ENCODE data around the gene UNC13C. TPM values are rescaled to one million over a fixed set of nuclear protein-coding genes. Genes with fewer than 3 reads are reported as not detected.

UNC13C gene
- polyA plus RNA-seq, 1 donor from 2014 or later = 4.0 TPM

GRCh38 chr15:53950572-53950971, 27.7 kb upstream of the UNC13C start:
- Histone ChIP-seq H3K9ac (ENCODE audit: low read length) (no peak overlapping the region), H3K27me3 (ENCODE audit: insufficient read depth, low read depth, low read length) (no peaks in the 10 kb centered on the region), H3K9me2 (ENCODE audit: insufficient read depth, low read length) (no peaks in the 10 kb centered on the region), H3K79me2 (replicated peaks; ENCODE audit: insufficient read depth, low read length) (no peaks in the 10 kb centered on the region), H3K4me3 (ENCODE audit: low read length) (no peak overlapping the region), H2AFZ (ENCODE audit: low read depth, low read length) (no peak overlapping the region), H3K4me2 (ENCODE audit: low read length) (no peak overlapping the region), H3K27ac (ENCODE audit: low read length) (no peak overlapping the region), H4K20me1 (ENCODE audit: insufficient read depth) (no peaks in the 10 kb centered on the region), H3F3A (ENCODE audit: insufficient read depth, low read length, poor library complexity, severe bottlenecking) (no peaks in the 10 kb centered on the region), H3K9me3 (ENCODE audit: low read length) (no peaks in the 10 kb centered on the region), H3K36me3 (ENCODE audit: insufficient read depth, low read length) (no peaks in the 10 kb centered on the region)
- no peak for TF ChIP-seq EP300 (conservative IDR thresholded peaks at IDR 0.05; ENCODE audit: poor library complexity, severe bottlenecking)
- TF ChIP-seq EZH2 (IDR thresholded peaks at IDR 0.05; ENCODE audit: borderline replicate concordance, insufficient read depth, low read length, poor library complexity, severe bottlenecking) = no peak
- TF ChIP-seq POLR2AphosphoS5 (IDR thresholded peaks at IDR 0.05) = no peak
- TF ChIP-seq CTCF (IDR thresholded peaks at IDR 0.05; ENCODE audit: poor library complexity, severe bottlenecking) = no peak
- no peak for TF ChIP-seq RAD21 (conservative IDR thresholded peaks at IDR 0.05)
- no peak for TF ChIP-seq TAF1 (IDR thresholded peaks at IDR 0.05; ENCODE audit: low read depth)
- no peak for TF ChIP-seq SMC3 (conservative IDR thresholded peaks at IDR 0.05; ENCODE audit: poor library complexity)
- TF ChIP-seq REST (IDR thresholded peaks at IDR 0.05; ENCODE audit: borderline replicate concordance) = no peak
- TF ChIP-seq MXI1 (conservative IDR thresholded peaks at IDR 0.05; ENCODE audit: poor library complexity, severe bottlenecking) = no peak

GRCh38 chr15:53955396-53955795, 22.8 kb upstream of the UNC13C start:
- H3K79me2 ChIP-seq (replicated peaks; ENCODE audit: insufficient read depth, low read length) = no peaks in the 10 kb centered on the region
- H3K4me2 ChIP-seq (ENCODE audit: low read length) = no peak overlapping the region
- no peak overlapping the region for H3K4me3 ChIP-seq (ENCODE audit: low read length)
- H3F3A ChIP-seq (ENCODE audit: insufficient read depth, low read length, poor library complexity, severe bottlenecking) = no peaks in the 10 kb centered on the region
- no peaks in the 10 kb centered on the region for H3K9me2 ChIP-seq (ENCODE audit: insufficient read depth, low read length)
- no peaks in the 10 kb centered on the region for H3K36me3 ChIP-seq (ENCODE audit: insufficient read depth, low read length)
- no peaks in the 10 kb centered on the region for H3K27me3 ChIP-seq (ENCODE audit: insufficient read depth, low read depth, low read length)
- H3K9me3 ChIP-seq (ENCODE audit: low read length) = no peaks in the 10 kb centered on the region
- TF ChIP-seq EP300 (conservative IDR thresholded peaks at IDR 0.05; ENCODE audit: poor library complexity, severe bottlenecking) (no peak), TAF1 (IDR thresholded peaks at IDR 0.05; ENCODE audit: low read depth) (no peak), RAD21 (conservative IDR thresholded peaks at IDR 0.05) (no peak), CTCF (IDR thresholded peaks at IDR 0.05; ENCODE audit: poor library complexity, severe bottlenecking) (no peak), MXI1 (conservative IDR thresholded peaks at IDR 0.05; ENCODE audit: poor library complexity, severe bottlenecking) (no peak), POLR2AphosphoS5 (IDR thresholded peaks at IDR 0.05) (no peak), REST (IDR thresholded peaks at IDR 0.05; ENCODE audit: borderline replicate concordance) (no peak), EZH2 (IDR thresholded peaks at IDR 0.05; ENCODE audit: borderline replicate concordance, insufficient read depth, low read length, poor library complexity, severe bottlenecking) (no peak), SMC3 (conservative IDR thresholded peaks at IDR 0.05; ENCODE audit: poor library complexity) (no peak)
- no peak overlapping the region for H3K9ac ChIP-seq (ENCODE audit: low read length)
- no peaks in the 10 kb centered on the region for H4K20me1 ChIP-seq (ENCODE audit: insufficient read depth)
- no peak overlapping the region for H3K27ac ChIP-seq (ENCODE audit: low read length)
- no peak overlapping the region for H2AFZ ChIP-seq (ENCODE audit: low read depth, low read length)

All from neural cell (in vitro differentiated cells).